Stimulated activated CD4-positive, alpha-beta T cell treated with anti-CD3 and anti-CD28 coated beads, TNF-alpha, amount 100 ng/mL, for 4 hours (primary cell): ENCODE results near the gene FAM193A.
"Not testable (repeated sequence)": the region's sequence is repeated elsewhere in the genome, so short reads cannot be mapped to it uniquely, and the experiment has no call there.

Source experiments
- DNase-seq, 3 experiments: peaks; one replicate each; pipeline ENCODE4 v3.0.0-alpha.2; 2020; ENCODE audit warnings: low read depth in 3 of 3

Gene FAM193A

DNA sequence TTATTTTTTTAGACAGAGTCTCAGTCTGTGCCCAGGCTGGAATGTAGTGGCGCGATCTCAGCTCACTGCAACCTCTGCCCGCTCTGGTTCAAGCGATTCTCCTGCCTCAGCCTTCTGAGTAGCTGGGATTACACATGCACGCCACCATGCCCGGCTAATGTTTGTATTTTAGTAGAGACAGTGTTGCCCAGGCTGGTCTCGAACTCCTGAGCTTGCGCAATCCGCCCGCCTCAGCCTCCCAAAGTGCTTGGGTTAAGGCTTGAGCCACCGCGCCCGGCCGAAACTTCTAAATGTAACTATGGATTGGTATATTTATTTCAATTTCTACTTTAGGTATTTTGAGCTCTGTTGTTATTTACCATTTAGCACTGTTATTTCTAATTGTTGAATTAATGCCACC lies 79.4 kb downstream of the FAM193A start:
- DNase-seq, result no peak

DNA sequence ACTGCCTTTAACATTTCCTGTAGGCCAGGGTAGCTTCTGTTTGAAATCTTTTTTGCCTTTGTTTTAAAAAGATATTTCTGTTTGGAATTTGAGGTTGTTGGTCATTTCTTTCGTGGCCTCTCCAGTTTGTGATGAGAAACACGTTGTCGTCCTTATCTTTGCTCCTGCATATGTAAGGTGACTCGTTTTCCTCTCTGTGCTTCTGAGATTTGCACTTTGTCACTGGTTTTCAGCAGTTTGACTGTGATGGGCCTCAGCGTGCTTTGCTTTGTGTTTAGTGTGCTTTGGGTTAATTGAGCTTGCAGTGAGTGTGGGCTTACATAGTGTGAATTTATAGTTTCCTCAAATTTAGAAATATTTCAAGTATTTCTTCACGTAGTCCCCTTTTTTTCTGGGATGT lies 81.5 kb downstream of the FAM193A start:
- DNase-seq, result no peak

DNA sequence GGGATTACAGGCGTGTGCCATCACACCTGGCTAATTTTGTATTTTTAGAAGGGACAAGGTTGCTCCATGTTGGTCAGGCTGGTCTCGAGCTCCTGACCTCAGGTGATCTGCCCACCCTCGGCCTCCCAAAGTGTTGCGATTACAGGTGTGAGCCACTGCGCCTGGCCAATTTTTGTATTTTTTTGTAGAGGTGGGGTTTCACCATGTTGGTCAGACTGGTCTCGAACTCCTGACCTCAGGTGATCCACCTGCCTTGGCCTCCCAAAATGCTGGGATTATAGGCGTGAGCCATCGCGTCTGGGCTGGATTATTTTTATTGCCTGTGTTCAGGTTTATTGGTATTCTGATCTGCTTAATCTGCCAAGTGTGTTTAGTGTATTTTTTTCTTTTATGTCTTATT lies 82.3 kb downstream of the FAM193A start:
- DNase-seq, result not testable (repeated sequence)

DNA sequence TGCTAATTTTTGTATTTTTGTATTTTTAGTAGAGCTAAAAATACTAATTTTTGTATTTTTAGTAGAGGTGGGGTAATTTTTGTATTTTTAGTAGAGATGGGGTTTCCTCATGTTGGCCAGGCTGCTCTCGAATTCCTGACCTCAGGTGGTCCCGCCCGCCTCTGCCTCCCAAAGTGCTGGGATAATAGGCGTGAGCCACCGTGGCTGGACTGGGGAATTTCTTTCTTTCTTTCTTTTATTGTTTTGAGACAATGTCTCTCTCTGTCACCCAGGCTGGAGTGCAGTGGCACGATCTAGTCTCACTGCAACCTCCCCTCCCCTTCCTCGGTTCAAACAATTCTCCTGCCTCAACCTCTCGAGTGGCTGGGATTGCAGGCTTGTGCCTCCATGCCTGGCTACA lies 83.0 kb downstream of the FAM193A start:
- no peak for DNase-seq

DNA sequence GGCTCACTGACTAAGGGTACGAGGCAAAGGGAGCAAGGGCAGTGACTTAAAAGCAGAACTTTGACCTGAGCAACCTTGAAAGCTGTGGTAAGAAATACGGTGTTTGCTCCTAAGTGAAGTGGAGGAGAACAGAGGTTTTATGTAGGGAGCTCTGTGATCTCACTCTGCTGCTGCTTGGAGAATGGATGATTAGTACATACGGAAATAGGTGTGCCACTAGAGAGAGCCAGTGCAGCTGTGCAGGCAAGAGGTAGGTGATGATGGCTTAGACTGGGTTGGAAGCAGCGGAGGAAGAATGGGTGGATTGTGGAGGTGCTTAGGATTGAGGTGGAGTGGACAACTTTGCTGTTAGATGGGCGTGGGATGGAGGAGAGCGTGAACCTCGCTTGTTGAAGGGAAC lies 85.0 kb downstream of the FAM193A start:
- DNase-seq, result no peak

DNA sequence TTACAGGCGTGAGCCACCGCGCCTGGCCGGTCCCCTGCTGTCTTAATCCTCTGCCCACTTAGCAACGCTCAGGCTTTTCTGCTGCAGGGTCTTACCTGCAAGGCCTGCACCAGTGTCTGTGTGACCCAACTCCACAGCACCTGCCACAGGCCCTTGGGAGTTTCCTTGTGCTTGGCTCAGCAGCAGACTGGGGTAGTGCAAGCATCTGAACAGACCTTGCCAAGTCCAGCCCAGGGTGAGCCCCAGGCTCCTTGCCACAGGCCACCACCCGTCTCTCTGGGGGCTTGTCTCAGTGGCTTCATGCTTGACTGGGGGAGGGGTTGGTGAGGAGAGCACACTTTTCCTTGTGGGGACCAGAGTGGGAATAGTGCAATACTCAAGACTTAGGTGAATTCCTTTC lies 87.0 kb downstream of the FAM193A start:
- no peak for DNase-seq

DNA sequence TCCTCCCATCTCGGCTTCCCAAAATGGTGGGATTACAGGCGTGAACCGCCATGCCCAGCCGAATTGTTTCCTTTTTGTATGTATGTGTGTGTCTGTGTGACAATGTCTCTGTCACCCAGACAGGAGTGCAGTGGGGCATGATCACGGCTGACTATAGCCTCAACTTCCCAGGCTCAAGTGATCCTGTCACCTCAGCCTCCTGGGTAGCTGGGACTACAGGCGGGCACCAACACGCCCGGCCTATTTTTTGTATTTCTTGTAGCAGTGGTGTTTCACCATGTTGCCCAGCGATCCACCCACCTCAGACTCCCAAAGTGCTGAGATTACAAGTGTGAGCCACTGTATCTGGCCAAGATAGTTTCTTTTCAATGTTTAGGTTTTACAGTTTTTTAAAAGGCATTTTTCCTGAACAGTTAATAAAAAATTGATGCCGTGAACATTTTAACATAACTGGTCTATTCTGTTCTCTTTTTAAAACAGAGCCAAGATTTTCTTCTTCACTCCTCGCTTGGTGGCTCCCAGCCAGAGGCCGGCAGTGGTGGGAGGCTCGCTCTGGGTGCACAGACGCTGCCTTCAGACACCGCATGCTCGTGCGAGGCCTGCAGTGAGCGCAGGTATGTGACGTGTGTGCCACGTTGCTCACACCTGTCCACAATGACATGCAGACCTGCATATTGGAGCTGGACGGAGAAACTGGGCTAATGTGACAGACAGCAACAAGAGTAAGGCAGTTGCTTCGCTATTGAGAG lies 88.5 kb downstream of the FAM193A start:
- DNase-seq, result no peak

DNA sequence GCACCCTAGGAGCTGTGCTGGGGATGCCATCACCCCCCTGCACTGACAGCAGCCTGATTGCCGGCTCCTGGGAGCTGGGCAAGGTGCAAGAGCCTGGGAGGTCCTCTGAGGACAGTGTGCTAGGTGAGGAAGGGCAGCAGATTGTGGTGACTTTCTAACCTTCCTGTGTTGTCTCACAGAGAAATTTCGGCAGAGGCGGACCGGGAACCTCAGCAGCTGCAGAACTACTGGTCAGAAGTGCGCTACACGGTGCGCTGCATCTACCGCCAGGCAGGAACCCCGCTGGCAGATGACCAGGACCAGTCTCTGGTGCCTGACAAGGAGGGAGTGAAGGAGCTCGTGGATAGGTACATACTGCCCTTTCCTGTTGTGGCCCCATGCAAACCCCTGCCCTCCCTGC lies 89.8 kb downstream of the FAM193A start:
- no peak for DNase-seq

DNA sequence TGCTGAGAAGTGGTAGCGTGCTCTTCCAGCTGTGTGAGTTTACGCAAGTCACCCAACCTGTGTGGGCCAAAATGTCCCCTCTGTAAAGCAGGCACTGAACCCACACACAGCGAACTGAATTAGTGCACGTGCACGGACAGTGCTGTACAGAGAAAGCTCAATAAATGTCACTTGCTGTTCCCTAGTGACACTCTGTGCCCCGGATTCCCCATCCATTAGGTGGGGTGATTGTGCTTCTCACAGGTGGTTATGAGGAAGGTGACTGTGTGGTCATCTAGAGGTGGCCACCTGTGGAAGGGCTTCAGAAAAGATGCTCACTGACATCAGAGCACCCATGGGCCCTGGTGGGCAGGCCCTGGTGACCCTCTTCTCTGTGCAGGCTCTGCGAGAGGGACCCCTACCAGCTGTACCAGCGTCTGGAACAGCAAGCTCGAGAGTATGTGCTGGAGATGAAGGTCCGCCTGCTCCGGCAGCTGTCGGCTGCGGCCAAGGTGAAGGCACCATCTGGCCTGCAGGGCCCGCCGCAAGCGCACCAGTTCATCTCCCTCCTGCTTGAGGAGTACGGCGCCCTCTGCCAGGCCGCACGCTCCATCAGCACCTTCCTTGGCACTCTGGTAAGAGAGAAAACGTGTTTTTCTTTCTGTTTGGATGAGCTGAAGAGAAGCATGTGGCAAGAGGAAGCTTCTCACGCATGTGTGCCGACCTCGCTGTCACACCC lies 94.3 kb downstream of the FAM193A start:
- DNase-seq, result no peak

DNA sequence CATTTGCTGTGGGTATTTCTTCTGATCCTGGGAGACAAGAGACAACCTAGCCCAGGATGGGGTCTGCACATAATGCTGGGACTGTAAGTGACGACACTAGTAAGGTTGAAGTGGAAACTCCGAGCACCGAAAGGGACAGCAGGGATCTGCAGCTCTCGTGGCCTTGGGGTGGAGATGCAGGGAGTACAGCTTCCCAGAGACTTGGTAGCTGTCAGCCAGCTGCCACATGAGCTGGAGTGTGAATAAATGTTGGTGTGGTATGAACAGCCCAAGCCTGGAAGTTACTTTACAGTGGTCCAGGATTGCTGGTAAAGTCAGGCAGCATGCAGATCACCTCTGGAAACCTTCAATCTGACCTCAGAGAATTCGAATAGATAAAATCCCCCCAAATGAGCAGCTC lies 97.6 kb downstream of the FAM193A start:
- DNase-seq, result no peak

DNA sequence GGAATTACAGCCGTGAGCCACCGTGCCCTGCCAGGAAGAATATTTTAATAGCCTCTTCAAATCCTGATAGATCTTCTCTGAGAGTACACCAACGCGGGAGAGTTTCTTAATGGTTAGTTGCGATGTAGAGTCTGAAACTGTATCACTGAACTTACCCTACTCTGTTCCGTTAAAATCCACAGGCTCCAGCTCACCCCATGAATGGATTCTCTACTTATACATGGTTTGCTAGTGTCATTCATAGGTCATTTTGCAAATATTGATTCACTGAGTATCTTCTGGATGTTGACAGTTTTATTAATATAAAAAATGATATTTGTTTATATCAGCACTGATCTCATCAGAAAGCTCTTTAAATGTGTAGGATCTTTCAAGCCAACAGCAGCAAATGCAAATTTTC lies 99.9 kb downstream of the FAM193A start:
- DNase-seq, result no peak

DNA sequence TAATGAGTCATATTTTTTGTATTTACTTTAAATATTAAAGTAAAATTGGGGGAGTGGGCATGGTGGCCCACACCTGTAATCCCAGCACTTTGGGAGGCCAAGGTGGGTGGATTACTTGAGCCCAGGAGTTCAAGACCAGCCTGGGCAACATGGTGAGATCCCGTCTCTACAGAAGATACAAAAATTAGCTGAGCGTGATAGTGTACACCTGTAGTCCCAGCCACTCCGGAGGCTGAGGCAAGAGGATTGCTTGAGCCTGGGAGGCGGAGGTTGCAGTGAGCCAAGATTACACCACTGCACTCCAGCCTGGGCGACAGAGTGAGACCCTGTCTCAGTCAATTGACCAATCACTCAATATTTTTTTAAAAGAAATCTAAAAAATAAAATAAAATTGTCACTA lies 100.5 kb downstream of the FAM193A start:
- DNase-seq, result not testable (repeated sequence)

DNA sequence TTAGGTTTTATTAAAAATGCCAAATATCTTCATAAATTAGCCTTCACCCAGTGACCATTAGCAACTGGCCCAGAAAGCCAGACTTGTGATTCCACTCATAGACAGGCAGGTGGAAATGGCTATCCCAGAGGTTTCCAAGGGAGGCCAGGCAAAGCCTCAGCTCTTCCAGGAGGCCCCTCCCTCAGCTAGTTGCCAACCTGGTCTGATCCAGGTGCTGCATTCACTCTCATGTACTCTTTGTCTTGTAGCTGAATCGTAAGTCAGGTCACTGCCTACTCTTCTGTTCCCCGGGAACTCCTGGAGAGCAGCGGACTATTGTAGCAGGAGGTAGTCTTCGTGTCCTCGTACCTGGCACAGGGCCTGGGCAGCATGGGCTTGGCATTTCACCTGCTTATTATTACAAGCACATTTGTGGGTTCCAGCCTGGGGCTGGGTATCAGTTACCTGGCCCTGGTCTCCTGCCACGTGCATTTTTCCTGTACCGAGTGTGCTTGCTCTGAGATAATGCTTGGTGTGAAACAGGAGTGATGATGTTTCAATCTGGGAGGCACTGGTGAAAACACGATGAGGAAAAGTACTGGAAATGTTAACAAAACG lies 101.6 kb downstream of the FAM193A start:
- DNase-seq, result no peak

DNA sequence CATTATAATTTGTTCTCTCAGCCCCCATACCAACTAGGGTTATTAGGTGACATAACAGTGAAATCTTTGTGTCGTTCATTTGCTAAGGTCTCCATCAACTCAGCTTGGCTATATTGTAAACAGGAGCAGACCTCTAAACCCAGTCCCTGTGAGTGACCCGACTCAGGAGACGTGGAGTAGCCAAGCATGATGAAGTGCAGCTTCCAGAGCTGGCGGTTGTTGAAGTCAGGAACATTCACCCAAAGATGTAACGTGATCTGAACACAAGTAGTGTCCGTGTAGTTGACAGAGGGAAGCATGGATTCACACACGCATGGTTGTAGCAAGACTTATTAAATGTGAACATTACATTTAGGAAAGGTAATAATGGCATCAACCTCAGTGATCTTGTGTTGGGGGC lies 102.3 kb downstream of the FAM193A start:
- DNase-seq, result no peak

DNA sequence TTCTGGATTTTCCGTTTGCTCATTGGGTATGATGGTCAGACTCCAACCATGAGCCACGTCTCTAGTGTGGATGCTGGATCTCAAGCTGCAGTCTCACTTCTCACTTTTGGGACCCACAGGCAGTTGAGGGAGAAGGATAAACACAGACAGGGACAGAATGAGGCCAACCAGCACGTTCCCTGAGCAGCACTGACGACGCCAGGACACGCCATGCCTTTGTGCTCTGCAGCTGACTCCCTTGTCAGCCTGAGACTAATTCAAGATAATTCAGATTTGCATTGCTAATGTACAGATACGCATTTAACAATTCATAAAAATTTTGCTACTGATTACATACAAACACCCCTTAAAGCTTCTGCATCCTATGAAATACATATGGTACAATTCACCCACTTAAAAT lies 106.5 kb downstream of the FAM193A start:
- no peak for DNase-seq

DNA sequence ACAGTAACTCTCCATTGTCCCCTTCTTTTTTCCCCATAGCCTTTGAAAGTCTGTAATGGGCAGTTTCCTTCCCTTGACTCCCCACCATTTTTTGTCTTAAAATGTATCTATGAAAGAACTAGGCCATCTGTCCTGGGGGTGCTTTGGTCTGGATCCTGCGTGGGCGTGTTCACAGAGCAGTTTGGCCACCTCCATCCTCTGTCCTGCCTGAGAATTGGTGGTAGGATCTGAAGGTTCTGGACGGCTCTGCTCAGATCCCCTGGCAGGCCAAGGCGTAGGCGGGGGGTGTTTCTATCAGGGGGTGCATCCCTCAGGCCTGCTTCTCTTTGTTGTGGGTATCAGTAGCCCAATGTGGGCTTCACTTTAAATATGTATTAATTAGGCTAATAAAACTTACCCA lies 107.1 kb downstream of the FAM193A start:
- DNase-seq, result no peak

DNA sequence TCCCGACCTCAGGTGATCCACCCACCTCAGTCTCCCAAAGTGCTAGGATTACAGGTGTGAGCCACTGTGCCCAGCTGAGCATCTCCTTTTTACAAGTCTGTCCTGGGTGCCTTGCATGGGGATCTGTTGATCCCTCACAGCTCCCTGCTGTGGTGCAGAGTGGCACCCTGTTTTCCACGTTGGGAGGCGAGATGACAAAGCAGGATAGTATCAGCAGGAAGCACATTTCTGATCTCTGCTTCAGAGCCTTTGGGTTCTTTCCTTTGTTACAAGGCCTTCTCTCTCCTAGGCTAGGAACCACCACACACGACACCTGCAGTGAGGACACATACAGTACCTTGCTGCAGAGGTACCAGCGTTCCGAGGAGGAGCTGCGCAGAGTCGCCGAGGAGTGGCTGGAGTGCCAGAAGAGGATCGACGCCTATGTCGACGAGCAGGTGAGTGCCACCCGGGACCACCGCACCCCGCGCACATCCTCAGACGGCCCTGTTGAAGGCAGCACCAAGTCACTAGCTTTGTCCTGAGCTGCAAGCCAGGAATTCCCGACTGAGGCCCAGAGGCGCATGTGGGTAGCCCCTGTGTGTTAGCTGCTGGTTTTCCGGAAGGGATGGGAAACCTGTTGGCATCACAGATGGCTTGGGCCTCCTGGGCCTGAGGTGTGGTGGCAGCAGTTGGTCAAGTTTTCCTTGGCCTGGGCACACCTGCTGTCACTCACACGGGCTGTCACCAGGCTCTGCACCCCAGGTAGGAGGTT lies 110.1 kb downstream of the FAM193A start:
- DNase-seq, result no peak

DNA sequence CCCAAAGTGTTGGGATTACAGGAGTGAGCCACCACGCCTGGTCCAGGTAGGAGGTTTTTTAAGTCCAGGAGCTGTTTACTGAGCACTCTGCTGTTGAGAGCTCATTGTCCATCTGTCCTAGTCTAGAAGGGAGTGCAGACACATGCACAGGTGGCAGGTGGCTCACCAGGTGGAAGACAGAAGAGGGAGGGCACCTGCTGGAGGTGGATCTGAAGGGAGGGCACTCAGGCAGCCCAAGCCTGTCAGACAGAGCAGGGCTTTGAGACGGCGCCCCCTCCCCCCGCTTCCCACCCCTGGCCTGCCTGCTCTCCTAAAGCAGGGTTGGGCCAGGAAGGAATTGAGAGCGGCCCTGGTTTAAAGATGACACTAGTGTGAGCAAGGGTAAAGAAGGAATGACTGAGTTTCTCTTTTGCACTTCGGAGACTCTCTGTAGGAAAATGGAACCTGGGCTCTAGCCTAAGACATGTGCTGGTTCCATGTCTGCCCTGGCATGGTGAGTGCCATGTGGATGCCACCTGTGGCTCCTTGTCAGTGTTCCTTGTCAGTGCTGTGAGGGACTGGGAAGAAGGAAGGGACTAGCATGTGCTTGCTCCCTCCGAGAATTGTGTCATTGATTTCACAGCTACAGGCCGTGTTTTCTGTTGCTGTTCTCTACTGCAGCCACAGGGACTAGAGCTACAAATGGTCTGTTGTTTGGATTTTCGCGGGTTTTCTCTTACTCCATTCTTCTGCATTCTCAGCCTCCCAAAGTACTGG lies 111.1 kb downstream of the FAM193A start:
- DNase-seq, result no peak

DNA sequence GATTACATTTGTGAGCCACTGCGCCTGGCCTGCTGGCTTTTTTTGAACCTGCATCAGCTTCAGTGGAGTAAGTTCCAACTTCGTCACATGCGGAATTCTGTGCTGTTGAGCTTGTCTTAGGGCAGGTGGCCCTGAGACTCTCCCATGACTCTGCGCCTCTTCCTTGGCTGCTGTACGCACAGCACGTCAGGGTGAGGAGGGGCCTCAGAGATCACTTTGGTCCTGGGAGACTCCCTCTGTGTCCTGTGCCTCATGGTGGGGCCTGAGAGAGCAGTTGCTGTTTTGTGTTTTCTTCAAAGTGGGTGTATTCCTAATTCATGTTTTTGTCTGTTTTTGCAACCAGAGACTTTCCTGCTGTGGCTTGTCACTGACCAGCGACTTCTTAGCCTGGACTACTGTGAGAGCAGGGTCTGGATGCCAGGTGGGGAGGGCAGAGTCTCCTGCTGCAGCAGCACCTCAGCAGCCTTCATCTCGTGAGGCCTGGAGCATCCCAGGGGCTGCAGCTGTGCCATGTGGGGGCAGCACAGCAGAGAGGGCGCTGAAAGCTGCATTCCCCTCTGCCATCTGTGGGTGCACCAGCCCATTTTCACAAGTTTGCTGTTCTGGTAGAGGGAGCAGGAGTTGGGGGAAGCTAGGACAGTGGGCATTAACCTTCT lies 111.8 kb downstream of the FAM193A start:
- no peak for DNase-seq

DNA sequence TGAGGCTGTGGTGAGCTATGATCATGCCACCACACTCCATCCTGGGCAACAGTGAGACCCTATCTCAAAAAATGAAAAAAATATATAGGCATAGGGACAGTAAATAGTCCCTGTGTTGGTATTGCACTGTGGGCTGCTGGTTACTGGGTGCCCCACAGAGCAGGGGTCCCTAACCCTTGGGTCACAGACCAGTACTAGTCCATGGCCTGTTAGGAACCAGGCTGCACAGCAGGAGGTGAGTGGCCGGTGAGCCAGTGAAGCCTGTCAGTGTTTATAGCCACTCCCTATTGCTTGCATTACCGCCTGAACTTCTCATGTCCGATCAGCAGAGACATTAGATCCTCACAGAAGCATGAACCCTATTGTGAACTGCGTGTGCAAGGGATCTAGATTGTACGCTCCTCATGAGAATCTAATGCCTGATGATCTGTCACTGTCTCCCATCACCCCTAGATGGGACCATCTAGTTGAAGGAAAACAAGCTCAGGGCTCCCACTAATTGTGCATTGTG lies 113.2 kb downstream of the FAM193A start:
- DNase-seq, result no peak

DNA sequence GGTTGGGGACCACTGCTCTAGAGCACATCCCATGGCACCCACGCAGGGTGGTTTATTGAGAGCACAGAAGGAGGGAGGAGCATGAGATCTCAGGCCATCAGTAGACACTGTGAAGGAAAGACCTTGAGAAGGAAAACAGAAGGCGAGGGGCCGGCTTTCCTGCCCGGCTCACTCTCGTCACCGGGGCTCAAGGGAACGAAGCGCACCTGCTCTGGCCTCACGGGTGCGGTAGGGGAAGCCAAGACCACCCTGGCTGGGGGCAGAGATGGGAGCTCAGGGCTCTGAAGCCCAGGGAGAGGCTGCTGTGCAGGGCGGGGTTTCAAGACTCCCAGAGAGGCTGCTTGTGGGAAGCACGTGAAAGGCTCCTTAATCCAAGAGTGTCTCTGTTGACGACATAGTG lies 113.8 kb downstream of the FAM193A start:
- no peak for DNase-seq
